NOMO-1 treated with DMSO at 0.1 percent for 48 hours (cell line): ENCODE measurements around the gene RAMACL.
A peak's percentile ranks its signal among the peaks of the same experiment; 100 is the strongest.
"Not testable (repeated sequence)": the region's sequence is repeated elsewhere in the genome, so short reads cannot be mapped to it uniquely, and the experiment has no call there.

Source experiments
- DNase-seq: peaks from one replicate; lab custom pipeline; 2025; ENCODE audit not compliant: unreplicated experiment; lab: John Stamatoyannopoulos, UW

Gene RAMACL

GRCh38 chr6:166558156-166559005 lies 28.1 kb downstream of the RAMACL start:
- no peak for DNase-seq

- peak; percentile 45 for DNase-seq
Observed at GRCh38 chr6:166556863-166557322, 29.6 kb downstream of the RAMACL start.

- DNase-seq, result no peak
Observed at GRCh38 chr6:166556336-166556735, 30.1 kb downstream of the RAMACL start.

DNA sequence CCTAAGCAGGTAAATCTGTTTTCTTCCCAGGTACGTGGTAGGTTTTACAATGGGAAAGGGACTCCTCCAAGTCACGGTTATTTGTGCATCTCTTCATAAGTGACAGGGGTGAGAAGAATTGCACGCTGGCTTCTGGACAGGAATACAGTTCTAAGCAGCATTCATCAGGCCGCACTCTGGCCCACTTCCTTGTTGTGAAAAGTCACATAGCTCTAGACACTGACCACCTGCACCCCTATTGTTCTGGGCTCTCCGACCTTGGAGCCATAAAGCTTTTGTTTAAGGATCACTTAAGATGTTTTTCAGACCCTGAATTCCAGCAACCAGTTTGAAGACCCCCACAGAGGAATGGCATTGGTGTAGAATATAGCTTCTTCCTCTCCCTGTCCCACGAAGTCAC lies 31.4 kb downstream of the RAMACL start:
- no peak for DNase-seq

GRCh38 chr6:166554316-166554715 lies 32.2 kb downstream of the RAMACL start:
- no peak for DNase-seq

DNA sequence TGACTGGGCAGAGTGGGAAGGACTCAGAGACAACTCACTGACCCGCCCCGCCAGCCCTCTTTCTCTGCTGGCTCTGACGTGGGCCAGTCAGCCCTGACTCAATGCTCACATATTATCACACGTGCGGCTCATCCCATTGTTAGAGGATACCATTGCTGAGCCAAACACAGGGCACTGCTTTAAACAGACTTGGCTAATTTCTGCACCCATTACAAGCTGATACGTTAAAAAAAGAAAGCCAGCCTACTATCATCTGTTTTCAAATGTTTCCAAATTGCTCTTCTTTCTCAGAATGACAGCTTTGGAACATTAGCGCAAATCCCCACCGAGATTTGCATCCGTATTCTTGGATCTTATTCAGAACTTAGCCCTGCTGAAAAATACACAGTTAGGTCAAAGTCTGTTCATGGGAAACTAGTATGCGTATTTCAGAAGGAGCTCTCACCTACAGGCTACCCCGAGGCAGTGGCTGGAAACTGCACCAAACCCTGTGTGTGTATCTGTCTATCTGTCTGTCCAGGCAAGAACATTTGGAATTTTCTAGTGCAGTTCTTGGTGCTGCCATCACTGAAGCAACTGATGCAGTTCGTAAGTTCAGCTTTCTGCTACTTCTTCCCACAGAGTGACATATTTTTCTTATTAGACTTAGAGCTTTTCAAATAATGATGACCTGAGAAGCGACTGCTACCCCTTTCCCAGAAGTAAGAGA lies 32.8 kb downstream of the RAMACL start:
- DNase-seq, result no peak

DNA sequence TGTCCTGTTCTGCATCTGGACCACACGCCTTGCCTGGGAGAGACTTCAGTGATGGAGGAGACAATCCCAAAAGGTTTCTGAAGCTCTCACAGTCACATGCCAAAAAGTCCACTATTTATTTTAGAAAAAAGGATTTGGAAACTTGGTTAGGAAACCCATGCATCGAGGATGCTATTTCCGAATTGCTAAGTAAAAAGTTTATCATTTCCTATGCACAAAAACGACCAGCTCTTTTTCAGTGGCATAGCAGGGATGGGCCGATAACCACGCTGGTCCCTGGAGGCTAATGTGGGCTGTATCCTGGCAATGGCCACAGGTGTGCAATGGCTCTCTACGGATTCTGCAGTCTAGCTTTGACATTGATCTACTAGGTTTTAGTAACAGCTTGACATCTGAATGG lies 33.9 kb downstream of the RAMACL start:
- no peak for DNase-seq

GRCh38 chr6:166551754-166552495 lies 34.6 kb downstream of the RAMACL start:
- no peak for DNase-seq

DNA sequence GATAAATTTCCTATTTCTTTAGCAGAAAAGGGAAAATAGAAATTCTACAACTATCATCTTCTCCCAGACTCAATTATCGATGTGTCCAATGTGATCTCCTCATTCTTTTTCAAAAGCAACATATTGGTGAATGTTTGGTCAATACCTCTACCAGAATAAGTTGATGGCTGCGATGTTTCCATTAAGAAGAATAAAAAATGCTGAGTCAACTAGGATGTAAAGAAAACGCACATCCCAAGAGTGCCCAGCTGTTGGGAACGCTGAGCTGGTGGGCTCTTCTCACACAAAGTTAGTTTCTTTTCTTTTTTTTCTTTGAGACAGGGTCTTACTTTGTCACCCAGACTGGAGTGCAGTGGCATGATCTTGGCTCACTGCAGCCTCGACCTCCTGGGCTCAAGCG lies 39.8 kb downstream of the RAMACL start:
- no peak for DNase-seq

DNA sequence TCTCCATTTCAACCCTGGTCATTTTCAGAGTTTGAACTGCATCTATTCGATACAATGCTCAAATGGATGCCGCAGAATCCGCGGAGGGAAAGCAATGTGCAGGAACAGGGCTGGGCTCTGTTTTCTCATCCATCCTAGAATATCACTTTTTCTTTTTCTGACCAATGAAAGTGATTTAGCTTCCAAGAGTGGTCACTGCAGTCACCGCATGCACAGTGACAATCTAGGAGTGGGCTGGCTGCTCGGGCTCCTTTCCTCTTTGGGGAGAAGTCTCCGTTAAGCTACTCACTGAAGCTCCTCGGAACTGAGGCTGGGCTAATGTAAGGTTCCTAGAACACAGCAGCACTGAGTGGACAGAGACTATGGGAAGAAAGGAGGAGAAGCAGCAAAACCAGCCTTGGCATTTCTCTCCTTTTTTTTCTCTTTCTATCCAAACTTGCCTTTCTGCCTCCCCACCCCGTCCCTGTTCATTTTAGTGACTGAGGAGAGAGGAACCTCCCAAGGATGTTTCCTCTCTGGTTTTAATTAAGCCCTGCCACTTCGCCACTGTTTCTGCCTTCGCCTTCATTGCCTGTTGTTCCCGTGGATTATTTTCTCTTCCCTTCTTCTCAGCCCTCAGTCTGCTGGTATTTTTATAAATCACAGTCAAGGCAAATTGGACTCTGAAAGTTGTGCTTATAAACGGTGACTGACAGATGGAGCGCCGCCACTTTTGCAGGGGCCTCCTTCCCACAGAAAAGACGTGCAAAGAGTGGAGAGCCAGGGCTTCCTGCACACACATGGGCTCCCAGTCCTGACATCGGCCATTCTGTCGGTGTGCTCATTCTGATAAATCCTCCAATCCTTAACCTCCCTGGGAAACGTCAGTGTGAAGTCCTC lies 41.1 kb downstream of the RAMACL start:
- DNase-seq, result no peak

DNA sequence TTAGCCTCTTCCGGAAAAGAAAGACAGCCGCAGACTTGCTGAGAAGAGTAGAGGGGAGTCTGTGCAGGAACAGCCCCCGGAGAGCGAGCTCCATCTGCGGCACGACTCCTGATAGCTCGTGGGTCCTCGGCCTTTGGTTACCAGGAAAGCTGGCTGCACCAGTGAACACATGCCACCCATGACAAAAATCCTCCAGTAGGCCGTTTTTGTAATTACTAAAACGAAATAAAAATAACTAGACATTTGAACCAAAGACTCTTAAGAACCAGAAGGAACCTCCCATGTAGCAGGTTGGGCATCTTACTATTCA lies 42.2 kb downstream of the RAMACL start:
- DNase-seq, result no peak

DNA sequence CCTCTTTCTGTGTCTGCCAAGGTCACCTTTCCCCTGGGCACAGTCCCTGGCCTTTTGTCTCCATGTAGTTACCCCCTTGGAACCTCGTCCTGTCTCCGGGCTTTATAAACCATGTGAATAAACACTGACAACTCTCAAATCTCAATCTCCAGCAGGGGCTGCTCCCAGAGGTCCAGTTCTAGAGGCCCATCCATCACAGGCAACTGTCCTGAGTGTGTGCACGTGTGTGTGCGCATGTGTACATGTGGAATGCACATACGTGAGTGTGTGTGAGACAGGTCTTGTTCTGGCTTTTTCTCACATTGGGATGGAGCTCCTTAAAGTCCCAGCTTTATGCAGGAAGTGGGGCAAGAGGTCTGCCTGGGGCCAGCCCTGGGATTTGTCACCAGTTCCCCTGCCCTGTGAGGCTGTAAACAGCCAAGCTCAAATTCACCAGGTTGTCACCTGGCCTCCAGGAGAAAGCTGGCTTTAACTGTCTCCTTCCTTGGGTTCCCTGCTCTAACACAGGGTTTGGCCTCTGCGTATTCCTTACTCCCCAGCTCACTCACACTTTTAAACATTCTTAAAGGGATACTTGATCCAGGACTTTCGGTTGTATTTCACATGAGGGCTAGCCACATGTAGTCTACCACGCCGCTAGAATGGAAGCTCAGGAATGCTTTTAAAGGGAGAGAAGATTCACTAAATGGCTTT lies 42.7 kb downstream of the RAMACL start:
- DNase-seq, result no peak

- DNase-seq, result no peak
Observed at GRCh38 chr6:166542580-166542912, 43.9 kb downstream of the RAMACL start.

GRCh38 chr6:166541876-166542579 lies 44.5 kb downstream of the RAMACL start:
- DNase-seq, result no peak

DNA sequence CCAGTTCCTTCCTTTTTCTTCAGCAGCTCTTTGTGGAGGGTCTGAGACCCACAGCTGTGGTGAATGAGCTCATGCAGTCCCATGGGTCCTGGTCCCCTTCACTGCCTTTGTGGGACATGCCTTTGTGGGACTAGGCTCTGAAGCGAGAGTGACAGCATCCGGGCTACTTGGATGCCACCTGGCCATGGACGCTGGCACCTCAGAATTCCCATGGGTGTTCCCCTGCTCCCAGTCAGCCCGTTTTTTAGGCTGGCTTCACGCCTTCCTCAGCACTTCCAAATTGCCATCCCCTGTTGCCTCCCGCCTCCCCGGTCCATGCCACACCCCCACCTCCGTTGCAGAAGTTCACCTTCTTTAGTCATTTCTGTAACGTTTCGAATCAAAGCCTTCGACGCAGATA lies 45.1 kb downstream of the RAMACL start:
- no peak for DNase-seq

- peak; percentile 88 for DNase-seq
Observed at GRCh38 chr6:166540631-166541331, 45.7 kb downstream of the RAMACL start.

GRCh38 chr6:166539543-166539942 lies 46.9 kb downstream of the RAMACL start:
- no peak for DNase-seq

DNA sequence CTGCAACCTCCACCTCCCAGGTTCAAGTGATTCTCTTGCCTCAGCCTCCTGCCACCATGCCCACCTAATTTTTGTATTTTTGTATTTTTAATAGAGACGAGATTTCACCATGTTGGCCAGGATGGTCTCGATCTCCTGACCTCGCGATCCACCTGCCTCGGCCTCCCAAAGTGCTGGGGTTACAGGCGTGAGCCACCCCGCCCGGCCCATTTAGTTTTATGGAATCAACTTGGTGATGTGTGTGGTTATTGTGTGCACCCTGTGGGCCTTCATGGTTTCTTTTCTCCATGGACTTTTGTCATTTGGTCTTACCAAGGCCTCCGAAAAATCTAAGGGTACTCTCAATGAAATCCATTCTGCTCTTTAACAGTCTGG lies 47.5 kb downstream of the RAMACL start:
- DNase-seq, result not testable (repeated sequence)

DNA sequence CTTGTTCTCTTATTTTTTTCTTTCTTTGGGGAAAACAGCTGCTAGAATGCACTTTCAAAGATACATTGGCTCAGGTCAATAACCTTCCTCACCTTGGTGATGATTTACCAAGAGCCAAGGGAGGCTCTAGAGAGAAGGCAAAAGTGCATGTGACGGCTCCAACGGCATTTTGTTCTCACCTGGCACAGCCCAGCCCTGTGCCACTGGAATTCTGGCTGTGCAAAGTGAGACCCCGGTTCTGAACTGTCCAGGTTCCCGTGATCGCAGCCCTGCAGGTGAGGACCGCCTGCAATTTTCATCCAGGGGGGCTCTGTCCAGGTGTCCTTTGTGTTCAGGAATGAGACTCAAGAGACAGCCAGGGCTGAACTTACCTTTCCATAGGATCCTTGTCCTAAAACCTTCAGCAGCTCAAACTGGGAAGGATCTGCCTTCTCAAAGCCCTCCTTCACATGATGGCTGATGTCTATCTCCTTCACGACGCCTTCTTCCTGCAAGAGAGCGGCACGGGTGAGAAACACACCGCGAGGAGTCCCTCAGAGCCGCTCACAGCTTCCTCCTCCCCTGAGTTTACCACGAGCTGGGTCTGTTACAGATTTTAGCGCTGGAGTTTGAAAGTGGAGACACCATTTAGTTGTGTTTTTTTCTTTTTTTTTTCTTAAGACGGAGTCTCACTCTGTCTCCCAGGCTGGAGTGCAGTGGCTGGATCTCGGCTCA lies 48.0 kb downstream of the RAMACL start:
- no peak for DNase-seq
